Colonic mucosa (tissue), 4 donors: ENCODE measurements around the gene RNF10. TPM values are rescaled to one million over a fixed set of nuclear protein-coding genes. Genes with fewer than 3 reads are reported as not detected.

ENCODE experiments used
- DNase-seq: peaks from one replicate; pipeline ENCODE4 v3.0.0-alpha.2; 2020
- H3K27ac ChIP-seq: fragments of 200-600 bp; one replicate; pipeline ENCODE4 v1.8.0; 2021
- H3K27me3 ChIP-seq: fragments of 200-600 bp; one replicate; pipeline ENCODE4 v1.8.0; 2021
- H3K36me3 ChIP-seq: fragments of 200-600 bp; one replicate; pipeline ENCODE4 v1.8.0; 2021
- H3K4me1 ChIP-seq: fragments of 200-600 bp; one replicate; pipeline ENCODE4 v1.8.0; 2021; ENCODE audit warnings: mild to moderate bottlenecking
- H3K4me3 ChIP-seq: fragments of 200-600 bp; one replicate; pipeline ENCODE4 v1.8.0; 2021
- H3K9ac ChIP-seq, 2 donors: one replicate each; pipeline ENCODE4 v1.7.0; 2013; ENCODE audit warnings: control low read depth in 2 of 2, low read depth in 2 of 2, low read length in 2 of 2
- H3K9me3 ChIP-seq: fragments of 200-600 bp; one replicate; pipeline ENCODE4 v1.8.0; 2021
- CTCF ChIP-seq: fragments of 200-600 bp; IDR thresholded peaks from one replicate; pipeline ENCODE4 v1.8.0; 2022; ENCODE audit warnings: antibody characterized with exemption, mild to moderate bottlenecking
- intact Hi-C: fragments of 100-400 bp; cut with DNase I; formaldehyde crosslinking; loops from one replicate; pipeline ENCODE4 v1.14.1; 2022
- total RNA-seq, 2 donors: library from RNA; stranded (reverse); fragmentation: NEBNext Ultra II Directional in 1 of 2; extraction: Animal tissue kit (Norgen Biotek cat#: 25700) in 1 of 2; gene quantifications; one replicate each; pipeline ENCODE4 v1.2.1, GENCODE V29; 2021
- donor health status: healthy.
- donor health status: DM: no; HTN: no; CAD: no.
- donor health status: DM: no; HTN: no; CAD: no.

Gene RNF10
- total RNA-seq, 2 donors from 2014 or later: 199 to 226 TPM

GRCh38 chr12:120573560-120573959 is 39.4 kb downstream of the RNF10 start:
- H3K9me3 ChIP-seq: no peaks in the 10 kb centered on the region
- no peak overlapping the region for H3K4me3 ChIP-seq
- intact Hi-C loops: loop anchor here (10.0 kb wide), 1 partner anchor 129 kb away; the partner anchor contains the start of genes GATC and TRIAP1
- no peak overlapping the region for H3K9ac ChIP-seq
- no peaks in the 10 kb centered on the region for H3K4me1 ChIP-seq
- H3K27ac ChIP-seq: no peak overlapping the region
- no peak for TF ChIP-seq CTCF
- peaks cover 44% of the 10 kb centered on the region for H3K36me3 ChIP-seq
- no peak for DNase-seq
- no peaks in the 10 kb centered on the region for H3K27me3 ChIP-seq

GRCh38 chr12:120574106-120574505 is 40.0 kb downstream of the RNF10 start:
- Histone ChIP-seq H3K9me3 (no peaks in the 10 kb centered on the region), H3K4me1 (no peaks in the 10 kb centered on the region), H3K27me3 (no peaks in the 10 kb centered on the region), H3K9ac (no peak overlapping the region), H3K36me3 (peaks cover 47% of the 10 kb centered on the region), H3K4me3 (no peak overlapping the region), H3K27ac (no peak overlapping the region)
- intact Hi-C loops: loop anchor here (10.0 kb wide), 1 partner anchor 129 kb away; the partner anchor contains the start of genes GATC and TRIAP1
- TF ChIP-seq CTCF: no peak
- no peak for DNase-seq

- H3K36me3 ChIP-seq: peaks cover 31% of the 10 kb centered on the region
- TF ChIP-seq CTCF: no peak
These were observed 45.0 kb downstream of the RNF10 start for GRCh38 chr12:120579179-120579578.

GRCh38 chr12:120580787-120581723 is 46.9 kb downstream of the RNF10 start, which contains the start of gene POP5:
Gene POP5 (minus strand): TSS chr12:120581402. CDS start chr12:120581362, 40 bp downstream.
- no peaks in the 10 kb centered on the region for H3K9me3 ChIP-seq
- peak within 1 kb of the TSS; percentile 34 for H3K27ac ChIP-seq
- H3K9ac ChIP-seq: peak within 1 kb of the TSS; percentile 90 to 93
- peak within 1 kb of the TSS; percentile 62 for H3K4me3 ChIP-seq
- no peak for TF ChIP-seq CTCF
- no peaks in the 10 kb centered on the region for H3K27me3 ChIP-seq
- intact Hi-C loops: loop anchor here (5.0 kb wide), 1 partner anchor 136 kb away; no protein-coding TSS in a partner anchor
- peaks cover 11% of the 10 kb centered on the region for H3K4me1 ChIP-seq
- DNase-seq: peak; percentile 99
- peaks cover 26% of the 10 kb centered on the region for H3K36me3 ChIP-seq

More at GRCh38 chr12:120579179-120579578, 45.0 kb downstream of the RNF10 start:
- Histone ChIP-seq H3K27me3 (no peaks in the 10 kb centered on the region), H3K9ac (no peak overlapping the region), H3K27ac (no peak overlapping the region), H3K4me1 (peaks cover 11% of the 10 kb centered on the region), H3K9me3 (no peaks in the 10 kb centered on the region), H3K4me3 (no peak overlapping the region)
- intact Hi-C loops: loop anchor here (10.0 kb wide), 1 partner anchor 134 kb away; the partner anchor contains the start of genes GATC and TRIAP1
- no peak for DNase-seq

- Histone ChIP-seq H3K4me1 (peaks cover 11% of the 10 kb centered on the region), H3K27ac (peak overlapping the region; percentile 29), H3K9ac (peak overlapping the region; percentile 90 to 93), H3K9me3 (no peaks in the 10 kb centered on the region), H3K36me3 (peaks cover 16% of the 10 kb centered on the region), H3K27me3 (no peaks in the 10 kb centered on the region), H3K4me3 (peak overlapping the region; percentile 62)
- TF ChIP-seq CTCF: no peak
- no peak for DNase-seq
- intact Hi-C loops: loop anchor here (5.0 kb wide), 1 partner anchor 135 kb away; no protein-coding TSS in a partner anchor
These were observed 47.8 kb downstream of the RNF10 start for GRCh38 chr12:120581998-120582397.
